GM12865 (cell line): Measurements from ENCODE around the gene TMTC4.
A peak's percentile ranks its signal among the peaks of the same experiment; 100 is the strongest.
"Not testable (repeated sequence)": the region's sequence is repeated elsewhere in the genome, so short reads cannot be mapped to it uniquely, and the experiment has no call there.

ENCODE experiments used
- DNase-seq: peaks from one replicate; pipeline ENCODE4 v3.0.0; 2010; ENCODE audit warnings: low read depth
- H3K4me3 ChIP-seq: 2 replicates; pipeline ENCODE4 v1.5.1; 2011; ENCODE audit warnings: mild to moderate bottlenecking, low read depth, low read length, control low read depth
- CTCF ChIP-seq: IDR thresholded peaks from 2 replicates; pipeline ENCODE4 v1.5.1; 2011; ENCODE audit warnings: low read length, control low read depth, low read depth, inconsistent platforms; ENCODE audit not compliant: insufficient read depth; ENCODE audit errors: missing control alignments

The TMTC4 gene

GRCh38 chr13:100580045-100580444 lies 94.5 kb downstream of the TMTC4 start:
- H3K4me3 ChIP-seq, result no peak overlapping the region

GRCh38 chr13:100577239-100577638 lies 97.4 kb downstream of the TMTC4 start:
- DNase-seq, H3K4me3 ChIP-seq: not testable (repeated sequence)

More at GRCh38 chr13:100580045-100580444, 94.5 kb downstream of the TMTC4 start:
- TF ChIP-seq CTCF, result no peak
- no peak for DNase-seq

GRCh38 chr13:100573121-100573520 lies 101.5 kb downstream of the TMTC4 start:
- no peak overlapping the region for H3K4me3 ChIP-seq
- DNase-seq, result peak; percentile 84
- peak; percentile 74 for TF ChIP-seq CTCF

- TF ChIP-seq CTCF, result no peak
- no peak for DNase-seq
- no peak overlapping the region for H3K4me3 ChIP-seq
These were observed 108.1 kb downstream of the TMTC4 start for GRCh38 chr13:100566543-100566942.

- peak; percentile 10 for DNase-seq
- no peak overlapping the region for H3K4me3 ChIP-seq
- no peak for TF ChIP-seq CTCF
These were observed 109.3 kb downstream of the TMTC4 start for GRCh38 chr13:100565286-100565685.

GRCh38 chr13:100564444-100565223 lies 110.0 kb downstream of the TMTC4 start:
- no peak for DNase-seq
- H3K4me3 ChIP-seq, result no peak overlapping the region
- no peak for TF ChIP-seq CTCF

GRCh38 chr13:100563779-100564178 lies 110.8 kb downstream of the TMTC4 start:
- no peak for TF ChIP-seq CTCF
- DNase-seq, result no peak
- H3K4me3 ChIP-seq, result no peak overlapping the region
